ENCODE data around the gene PTBP1.
"Not testable (repeated sequence)": the region's sequence is repeated elsewhere in the genome, so short reads cannot be mapped to it uniquely, and the experiment has no call there.

Gene PTBP1

DNA sequence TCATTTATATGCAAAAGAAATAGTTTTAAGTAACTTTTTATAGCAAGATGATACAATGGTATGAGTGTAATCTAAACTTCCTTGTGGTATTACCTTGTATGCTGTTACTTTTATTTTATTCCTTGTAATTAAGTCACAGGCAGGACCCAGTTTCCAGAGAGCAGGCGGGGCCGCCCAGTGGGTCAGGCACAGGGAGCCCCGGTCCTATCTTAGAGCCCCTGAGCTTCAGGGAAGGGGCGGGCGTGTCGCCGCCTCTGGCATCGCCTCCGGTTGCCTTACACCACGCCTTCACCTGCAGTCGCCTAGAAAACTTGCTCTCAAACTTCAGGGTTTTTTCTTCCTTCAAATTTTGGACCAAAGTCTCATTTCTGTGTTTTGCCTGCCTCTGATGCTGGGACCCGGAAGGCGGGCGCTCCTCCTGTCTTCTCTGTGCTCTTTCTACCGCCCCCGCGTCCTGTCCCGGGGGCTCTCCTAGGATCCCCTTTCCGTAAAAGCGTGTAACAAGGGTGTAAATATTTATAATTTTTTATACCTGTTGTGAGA is 14.3 kb downstream of the PTBP1 start:
- no peak for DNase-seq

DNA sequence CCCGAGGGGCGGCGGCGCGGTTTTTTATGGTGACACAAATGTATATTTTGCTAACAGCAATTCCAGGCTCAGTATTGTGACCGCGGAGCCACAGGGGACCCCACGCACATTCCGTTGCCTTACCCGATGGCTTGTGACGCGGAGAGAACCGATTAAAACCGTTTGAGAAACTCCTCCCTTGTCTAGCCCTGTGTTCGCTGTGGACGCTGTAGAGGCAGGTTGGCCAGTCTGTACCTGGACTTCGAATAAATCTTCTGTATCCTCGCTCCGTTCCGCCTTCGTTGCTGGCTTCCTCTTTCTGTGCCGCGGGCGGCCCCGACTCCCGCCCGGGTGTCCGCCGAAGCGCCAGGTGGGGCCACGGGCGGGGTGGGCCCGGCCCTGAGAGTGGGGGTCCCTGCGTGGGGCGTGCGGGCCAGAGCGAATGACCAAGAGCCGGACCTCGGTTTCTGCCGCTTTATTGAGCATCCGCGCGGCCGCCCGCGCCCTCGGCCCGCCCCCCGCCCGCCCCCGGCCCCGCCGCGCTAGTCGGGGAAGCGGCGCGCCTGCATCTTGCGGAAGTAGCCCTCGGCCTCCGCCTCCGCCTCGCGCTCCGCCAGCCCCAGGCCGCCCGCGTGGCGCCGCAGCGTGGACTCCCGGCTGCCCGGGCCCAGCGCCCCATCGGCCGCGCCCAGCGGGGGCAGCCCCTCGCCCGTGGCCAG is 14.9 kb downstream of the PTBP1 start:
- DNase-seq: no peak

DNA sequence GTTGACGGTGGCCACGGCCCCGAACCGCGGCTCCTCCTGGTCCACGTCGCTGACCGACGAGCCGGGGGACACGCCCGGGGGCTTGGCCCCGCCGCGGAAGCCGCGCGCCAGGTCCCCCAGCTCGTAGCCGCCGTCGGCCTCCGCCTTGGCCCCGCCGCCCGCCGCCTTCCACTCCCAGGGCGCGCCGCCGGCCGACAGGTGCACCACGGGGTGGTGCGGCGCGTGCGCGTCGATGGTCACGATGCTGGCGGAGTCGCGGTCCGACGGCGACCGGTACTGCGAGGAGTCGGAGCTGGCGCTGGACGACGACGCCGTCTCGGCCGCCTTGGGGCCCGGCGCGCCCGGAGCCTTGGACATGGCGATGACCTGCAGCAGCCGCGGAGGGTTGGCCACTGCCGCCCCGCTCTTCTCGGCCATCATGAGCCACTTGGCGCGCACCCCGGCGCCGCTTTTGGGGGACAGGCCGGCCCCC is 15.5 kb downstream of the PTBP1 start:
- no peak for DNase-seq

DNA sequence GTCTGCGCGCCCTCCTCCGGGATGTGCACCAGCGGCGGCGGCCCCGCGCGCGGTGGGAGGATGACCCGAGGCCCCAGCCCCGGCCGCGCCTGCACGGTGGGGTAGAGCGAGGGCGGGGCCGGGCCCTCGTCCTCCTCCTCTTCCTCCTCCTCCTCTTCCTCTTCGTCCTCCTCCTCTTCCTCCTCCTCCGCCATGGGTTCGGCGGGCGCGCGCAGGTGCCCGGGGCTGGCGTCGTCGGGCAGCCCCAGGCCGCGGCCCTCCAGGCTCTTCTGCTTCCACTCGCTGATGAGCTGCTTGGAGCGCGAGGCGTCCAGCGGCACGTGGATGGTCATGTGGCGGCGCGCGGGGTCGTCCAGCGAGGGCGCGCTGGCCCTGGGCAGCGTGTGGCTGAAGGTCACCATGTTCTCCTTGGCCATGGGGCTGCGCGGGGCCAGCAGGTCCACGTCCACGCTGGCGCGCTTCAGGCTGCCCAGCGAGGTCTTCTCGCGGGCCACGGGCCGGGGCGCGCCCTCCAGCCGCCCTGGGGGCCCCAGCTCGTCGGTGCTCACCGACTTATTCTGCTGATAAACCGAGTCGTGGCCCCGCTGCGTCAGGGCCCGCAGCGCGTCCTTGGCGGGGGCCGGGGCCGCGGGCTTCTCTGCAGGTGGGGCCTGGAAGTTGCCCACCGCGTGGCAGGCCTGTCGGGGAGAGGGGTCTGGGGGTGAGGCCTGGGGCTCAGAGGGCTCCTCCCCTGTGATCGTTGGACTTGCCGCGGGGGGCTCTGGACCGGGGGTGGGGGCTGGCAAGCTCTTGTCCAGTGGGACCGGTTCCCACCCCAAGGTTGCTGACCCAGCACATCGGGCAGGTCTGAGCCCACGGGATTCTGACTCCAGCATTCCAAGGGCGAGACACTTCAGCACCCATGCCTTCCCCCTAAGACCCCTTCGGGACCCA is 16.2 kb downstream of the PTBP1 start:
- no peak for DNase-seq

DNA sequence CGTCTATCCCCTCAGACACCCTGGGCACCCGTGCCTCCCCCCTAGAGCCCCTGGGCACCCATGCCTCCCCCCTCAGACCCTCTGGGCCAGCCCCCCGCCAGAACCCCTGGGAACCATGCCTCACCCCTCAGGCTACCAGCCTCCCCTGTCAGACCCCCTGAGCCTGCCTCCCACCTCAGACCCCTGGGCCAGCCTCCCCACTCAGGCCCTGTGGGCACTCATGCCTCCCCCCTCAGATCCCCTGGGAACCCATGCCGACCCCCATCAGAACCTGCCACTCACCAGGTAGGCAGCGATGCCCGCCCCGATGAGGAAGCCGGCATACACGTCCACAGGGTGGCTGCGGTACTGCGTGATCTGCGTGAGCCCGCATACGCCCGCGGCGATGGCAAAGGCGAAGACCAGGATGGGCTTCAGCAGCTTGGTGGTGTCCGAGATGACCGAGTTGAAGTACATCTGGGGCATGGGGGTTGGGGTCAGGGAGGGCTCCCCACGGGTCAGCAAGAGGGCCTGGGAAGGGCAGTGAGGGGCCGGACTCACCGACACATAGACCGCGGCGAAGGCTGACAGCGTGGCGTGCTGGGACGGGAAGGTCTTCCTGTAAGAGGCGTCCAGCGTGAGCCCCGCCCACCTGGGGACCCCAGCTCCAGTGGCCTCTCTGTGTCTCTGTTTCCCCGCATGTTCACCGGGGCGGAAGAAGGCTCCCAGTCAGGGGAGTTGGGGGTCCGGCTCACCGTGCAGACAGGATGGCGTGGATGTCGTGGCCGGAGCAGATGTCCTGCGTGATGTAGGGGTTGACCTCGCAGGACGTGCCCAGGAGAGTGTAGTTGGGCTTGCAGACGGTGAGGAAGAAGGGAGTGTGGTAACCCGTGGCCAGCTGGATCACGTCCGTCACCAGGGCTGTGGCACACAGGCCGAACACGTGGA is 17.2 kb downstream of the PTBP1 start:
- DNase-seq: no peak

DNA sequence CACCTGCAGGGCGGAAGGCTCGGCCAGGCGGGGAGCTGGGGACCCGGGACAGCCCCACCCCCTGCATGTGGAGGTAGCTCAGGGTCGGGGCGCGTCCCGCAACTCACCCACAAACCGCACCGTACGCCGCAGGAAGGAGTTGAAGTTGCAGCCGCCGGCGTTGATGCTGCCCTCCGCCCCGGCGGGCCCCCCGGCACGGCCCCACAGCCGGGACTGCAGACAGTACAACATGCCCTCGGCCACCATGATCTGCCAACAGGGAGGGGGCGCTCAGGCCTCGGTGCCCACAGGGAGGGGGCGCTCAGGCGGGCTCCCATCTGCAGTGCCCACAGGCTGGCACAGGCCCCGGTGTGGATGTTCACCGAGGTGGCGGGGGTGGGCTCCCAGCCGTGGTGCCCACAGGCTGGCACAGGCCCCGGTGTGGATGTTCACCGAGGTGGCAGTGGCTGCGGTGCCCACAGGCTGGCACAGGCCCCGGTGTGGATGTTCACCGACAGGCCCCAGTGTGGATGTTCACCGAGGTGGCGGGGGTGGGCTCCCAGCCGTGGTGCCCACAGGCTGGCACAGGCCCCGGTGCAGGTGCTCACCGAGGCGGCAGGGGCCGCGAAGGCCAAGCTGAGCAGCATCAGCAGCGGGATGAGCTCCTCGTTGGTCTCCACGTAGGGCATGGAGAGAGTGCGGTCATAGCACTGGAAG is 18.0 kb downstream of the PTBP1 start:
- DNase-seq: no peak

DNA sequence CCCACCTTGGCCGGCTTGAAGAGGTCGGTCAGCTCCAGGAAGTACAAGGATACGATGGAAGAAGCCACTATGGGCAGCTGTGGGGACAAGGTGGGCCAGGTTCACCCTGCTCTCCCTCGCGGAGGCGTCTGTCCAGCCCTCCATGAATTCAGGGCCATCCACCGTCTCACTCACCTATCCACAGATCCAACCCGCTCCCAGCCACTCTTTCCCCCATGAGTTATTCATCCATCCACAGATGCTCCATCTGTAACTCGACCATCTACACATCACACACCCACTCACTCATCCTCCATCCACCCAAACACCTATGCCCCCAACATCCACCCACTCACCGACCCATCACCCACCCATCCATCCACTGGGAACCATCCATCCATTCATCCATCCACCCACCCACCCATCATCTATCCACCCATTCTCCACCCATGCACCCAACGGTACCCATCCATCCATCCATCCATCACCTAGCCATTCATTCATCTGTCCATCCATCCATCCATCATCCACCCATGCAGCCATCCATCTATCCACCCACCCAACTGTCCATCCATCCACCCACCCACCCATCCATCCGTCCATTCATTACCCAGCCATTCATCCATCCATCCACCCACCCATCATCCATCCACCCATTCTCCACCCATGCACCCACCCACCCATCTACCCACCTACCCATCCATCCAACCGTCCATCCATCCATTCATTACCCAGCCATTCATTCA is 18.7 kb downstream of the PTBP1 start:
- no peak for DNase-seq

DNA sequence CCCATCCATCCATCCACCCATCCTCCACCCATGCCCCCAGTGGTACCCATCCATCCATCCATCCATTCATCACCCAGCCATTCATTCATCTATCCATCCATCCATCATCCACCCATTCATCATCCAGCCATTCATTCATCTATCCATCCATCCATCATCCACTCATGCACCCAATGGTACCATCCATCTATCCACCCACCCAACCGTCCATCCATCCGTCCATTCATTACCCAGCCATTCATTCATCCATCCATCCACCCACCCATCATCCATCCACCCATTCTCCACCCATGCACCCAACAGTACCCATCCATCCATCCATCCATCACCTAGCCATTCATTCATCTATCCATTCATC is 19.2 kb downstream of the PTBP1 start:
- DNase-seq: no peak

DNA sequence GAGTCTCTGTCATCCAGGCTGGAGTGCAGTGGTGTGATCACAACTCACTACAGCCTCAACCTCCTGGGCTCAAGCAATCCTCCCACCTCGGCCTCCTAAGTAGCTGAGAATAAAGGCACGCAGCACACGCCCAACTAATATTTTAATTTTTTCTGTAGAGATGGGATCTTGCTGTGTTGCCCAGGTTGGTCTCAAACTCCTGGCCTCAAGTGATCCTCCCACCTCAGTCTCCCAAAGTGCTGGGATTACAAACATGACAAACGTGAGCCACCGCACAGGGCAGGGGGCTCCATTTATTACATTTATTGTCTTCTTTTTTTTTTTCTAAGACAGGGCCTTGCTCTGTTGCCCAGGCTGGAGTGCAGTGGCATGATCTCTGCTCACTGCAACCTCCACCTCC is 23.0 kb downstream of the PTBP1 start:
- not testable (repeated sequence) for DNase-seq

DNA sequence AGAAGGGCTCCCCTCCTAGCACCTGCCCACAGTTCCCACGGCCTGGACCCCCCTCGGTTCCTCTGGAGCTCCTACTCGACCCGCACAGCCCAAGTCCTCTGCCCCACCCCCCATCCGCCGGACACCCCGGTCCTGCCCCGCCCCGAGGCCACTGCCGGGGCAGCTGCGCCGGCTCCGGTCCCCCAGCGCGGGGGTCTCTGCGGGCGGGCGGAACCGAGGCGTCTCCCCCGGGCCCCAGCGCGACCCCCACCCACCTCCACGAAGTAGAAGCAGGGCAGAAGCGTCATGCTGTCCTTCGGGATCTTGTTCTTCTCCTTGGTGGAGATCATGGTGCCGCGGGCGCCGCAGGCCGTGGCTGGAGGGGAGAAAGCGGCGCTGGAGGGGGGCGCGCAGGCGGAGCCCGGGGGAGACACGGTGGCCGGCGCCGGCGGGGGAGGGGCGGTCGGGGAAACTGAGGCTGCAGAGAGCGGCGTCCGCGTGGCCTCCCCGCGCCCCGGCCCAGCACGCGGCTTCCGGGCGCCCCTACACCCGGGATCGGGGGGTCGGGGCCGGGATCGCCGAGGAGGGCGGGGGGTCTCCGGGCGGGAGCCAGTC is 24.1 kb downstream of the PTBP1 start:
- no peak for DNase-seq

DNA sequence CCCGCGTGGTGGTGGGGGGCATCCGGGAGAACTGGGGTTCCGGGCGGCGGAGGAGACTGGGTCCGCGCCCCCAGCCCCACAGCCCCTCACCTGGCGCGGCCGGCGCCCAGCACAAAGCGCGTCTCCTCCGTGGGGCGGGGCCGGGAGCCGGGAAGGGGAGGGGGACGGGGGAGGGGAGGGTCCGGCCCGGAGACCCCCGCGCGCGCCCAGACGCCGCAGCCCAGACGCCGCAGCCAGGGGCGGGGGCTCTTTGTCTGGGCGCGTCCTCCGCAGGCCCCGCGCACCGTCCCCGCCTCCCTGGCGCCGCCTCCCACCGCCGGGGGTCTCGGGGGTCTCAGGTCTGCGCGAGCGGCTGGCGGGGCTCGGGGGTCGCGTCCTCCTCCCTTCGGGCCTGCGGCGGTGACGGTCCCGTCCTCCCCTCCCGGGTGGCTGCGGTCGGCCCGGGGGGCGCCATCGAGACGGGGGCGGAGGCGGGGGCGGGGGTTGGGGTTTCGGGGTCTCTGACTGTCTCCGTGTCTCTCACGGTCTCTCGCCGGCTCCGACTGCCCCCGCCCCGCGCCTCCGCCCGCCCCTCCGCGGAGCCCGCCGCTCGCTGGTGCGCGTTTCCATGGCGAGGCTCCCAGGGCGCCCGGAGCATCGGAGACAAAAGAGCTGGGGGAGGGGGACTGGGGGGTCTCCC is 24.7 kb downstream of the PTBP1 start, which contains the start of gene PLPPR3:
TSS of gene PLPPR3 (minus strand) at position 131 of the 679 bp plus-strand sequence. CDS start 396 bp downstream, outside the sequence.
- no peak for DNase-seq

DNA sequence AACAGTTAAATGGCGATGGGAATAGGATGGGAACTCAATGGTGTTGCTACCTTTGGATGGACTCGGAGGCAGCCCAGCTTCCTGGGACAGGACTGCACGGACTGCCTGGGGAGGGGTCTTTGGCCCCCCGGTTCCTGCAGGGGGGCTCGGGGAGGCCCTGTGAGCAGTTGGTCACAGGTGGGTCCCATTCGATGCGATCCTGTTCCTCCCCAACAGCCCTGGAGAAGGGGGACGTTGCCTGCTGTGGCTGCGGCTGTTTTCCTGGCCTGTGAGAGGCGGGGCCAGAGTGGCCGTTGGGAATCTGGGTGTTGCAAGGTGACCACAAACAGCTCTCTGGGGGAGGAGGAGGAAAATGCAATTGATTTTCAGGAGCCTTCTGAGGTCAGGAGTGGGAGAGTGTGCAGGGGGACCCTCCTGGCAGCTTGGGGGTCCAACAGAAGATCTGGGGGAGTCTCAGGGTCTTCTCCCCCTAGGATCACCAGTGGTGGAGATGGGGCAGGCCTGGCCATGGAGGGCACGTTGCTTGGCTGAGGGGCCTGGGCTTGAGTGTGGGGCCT is 26.4 kb downstream of the PTBP1 start:
- no peak for DNase-seq

DNA sequence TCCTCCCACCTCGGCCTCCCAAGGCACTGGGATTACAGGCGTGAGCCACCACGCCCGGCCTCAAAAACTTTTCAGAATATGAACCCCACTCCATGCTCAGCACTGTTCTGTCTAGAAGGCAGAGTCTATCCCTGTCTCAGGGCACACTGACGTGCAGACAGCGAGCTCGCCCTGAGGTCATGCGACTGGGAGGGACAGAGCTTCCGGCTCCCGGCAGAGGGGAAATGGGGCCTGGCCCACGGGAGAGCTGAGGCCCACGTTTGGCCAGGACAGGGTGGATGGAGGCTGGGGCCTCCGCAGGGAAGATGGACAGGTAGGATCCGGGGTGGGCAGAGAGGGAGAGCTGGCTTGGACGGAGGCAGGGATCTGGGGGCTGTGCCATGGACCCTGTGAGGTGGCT is 27.6 kb downstream of the PTBP1 start:
- DNase-seq: no peak

DNA sequence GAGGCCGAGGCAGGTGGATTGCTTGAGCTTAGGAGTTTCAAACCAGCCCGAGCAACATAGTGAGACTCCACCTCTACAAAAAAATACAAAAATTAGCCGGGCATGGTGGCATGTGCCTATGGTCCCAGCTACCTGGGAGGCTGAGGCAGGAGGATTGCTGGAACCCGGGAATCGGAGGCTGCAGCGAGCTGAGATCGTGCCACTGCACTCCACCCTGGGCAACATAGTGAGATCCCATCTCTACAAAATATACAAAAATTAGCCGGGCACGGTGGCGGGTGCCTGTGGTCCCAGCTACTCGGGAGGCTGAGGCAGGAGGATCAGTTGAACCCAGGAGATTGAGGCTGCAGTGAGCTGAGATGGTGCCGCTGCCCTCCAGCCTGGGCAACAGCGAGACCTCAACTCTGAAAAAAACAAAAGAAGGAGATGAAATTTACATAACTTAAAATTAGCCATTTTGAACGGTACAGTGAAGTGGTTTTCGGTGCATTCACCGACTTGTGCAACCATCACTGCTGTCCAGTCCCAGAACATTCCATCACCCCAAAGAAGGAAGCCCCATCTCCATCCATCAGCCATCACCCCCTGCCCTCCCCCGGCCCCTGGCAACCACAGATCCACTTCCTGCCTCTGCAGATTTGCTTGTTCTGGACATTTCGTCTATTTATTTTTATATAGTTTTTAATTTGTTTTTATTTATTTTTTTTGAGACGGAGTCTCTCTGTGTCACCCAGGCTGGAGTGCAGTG is 28.8 kb downstream of the PTBP1 start:
- DNase-seq: no peak

DNA sequence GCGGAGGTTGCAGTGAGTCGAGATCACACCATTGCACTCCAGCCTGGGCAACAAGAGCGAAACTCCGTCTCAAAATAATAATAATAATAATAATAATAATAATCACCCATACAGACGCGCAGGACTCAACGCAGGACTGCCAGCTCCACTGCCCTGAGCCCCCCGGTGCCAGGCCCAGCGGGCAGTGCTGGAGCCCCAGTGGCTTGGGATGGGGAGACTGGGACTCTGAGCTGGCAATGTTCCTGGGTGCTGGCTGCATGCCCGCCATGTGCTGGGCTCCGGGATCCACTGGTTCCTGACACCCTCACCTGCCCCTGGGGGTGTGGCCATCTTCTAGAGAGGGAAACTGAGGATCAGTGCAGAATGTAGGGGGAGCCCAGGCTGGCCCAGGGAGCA is 30.1 kb downstream of the PTBP1 start:
- DNase-seq: no peak

DNA sequence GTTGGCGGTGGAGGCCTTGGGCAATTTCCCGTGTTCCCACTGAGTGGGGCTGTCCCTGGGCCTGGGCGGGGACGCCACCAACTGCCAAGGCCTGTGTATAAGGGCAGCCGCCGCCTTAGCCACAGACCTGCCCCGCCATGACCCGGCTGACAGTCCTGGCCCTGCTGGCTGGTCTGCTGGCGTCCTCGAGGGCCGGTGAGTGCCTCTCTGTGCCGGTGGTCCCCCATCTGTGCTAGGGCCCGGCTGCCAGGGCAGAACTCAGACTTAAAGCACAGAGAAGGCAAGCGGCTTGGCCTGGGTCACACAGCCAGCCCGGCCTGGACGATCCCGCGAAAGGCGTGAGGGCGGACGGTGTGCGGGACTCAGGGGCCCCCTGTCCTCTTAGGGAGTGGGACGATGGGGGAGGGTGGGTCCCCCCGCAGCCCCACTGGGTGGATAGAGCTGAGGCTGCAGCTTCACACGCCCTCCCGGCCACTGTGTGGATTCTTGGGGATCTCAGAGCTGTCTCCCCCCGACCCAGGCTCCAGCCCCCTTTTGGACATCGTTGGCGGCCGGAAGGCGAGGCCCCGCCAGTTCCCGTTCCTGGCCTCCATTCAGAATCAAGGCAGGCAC is 30.6 kb downstream of the PTBP1 start, which contains the start of gene AZU1:
TSS of gene AZU1 (plus strand) at position 128 of the 612 bp plus-strand sequence. CDS start at position 138, 10 bp downstream.
- DNase-seq: peak; percentile 79

DNA sequence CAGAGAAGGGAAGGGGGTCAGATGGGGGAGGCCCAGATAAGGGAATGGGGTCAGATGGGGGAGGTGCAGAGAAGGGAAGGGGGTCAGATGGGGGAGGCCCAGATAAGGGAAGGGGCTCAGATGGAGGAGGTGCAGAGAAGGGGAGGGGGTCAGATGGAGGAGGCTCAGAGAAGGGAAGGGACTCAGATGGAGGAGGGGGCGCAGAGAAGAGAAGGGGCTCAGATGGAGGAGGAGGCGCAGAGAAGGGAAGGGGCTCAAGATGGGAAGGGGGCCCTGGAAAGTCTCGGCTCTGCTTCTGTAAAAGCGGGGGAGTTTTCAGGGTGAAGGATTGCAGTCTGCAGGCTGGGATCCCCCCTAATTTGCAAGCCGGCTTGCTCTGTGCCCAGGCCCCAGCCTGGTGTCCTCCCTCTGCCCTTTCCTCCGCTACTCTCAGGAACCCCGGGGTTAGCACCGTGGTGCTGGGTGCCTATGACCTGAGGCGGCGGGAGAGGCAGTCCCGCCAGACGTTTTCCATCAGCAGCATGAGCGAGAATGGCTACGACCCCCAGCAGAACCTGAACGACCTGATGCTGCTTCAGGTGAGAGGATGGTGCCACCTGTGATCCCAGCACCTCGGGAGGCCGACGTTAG is 32.0 kb downstream of the PTBP1 start:
- no peak for DNase-seq
